8988T (cell line): Measurements from ENCODE around the gene CD300LF.
A peak's percentile ranks its signal among the peaks of the same experiment; 100 is the strongest.

ENCODE experiments used
- DNase-seq: peaks from one replicate; pipeline ENCODE4 v3.0.0; 2011

The CD300LF gene

DNA sequence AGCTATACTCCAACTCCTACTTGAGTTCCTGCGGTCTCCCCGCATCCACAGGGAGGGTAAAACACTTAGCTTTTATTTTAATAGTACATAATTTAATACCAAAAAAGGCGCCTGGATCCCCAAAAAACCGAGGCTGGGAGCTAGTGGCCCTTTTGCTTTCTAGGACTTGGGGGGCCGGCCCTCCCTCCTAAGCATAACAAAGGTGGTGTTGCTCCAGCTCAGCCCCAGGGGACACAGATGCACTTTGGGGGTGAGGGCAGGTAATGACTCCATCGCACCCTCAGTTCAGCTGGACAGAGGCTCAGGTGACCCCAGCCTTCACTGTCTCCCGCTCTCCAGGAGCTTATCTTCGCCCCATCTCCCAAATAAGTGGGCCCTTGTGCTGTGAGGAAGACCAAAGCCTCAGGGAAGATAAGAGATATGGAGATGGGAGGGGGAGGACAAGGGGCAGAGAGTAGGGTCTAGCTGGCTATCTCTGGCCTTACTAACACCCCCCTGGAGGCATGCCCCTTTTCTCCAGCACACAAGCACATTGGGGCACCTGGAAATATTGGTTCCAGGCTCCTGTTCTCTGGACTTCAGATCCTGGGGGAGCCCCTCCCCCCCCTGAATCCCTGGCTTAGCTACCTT, 32.9 kb upstream of the CD300LF start:
- DNase-seq, result no peak

DNA sequence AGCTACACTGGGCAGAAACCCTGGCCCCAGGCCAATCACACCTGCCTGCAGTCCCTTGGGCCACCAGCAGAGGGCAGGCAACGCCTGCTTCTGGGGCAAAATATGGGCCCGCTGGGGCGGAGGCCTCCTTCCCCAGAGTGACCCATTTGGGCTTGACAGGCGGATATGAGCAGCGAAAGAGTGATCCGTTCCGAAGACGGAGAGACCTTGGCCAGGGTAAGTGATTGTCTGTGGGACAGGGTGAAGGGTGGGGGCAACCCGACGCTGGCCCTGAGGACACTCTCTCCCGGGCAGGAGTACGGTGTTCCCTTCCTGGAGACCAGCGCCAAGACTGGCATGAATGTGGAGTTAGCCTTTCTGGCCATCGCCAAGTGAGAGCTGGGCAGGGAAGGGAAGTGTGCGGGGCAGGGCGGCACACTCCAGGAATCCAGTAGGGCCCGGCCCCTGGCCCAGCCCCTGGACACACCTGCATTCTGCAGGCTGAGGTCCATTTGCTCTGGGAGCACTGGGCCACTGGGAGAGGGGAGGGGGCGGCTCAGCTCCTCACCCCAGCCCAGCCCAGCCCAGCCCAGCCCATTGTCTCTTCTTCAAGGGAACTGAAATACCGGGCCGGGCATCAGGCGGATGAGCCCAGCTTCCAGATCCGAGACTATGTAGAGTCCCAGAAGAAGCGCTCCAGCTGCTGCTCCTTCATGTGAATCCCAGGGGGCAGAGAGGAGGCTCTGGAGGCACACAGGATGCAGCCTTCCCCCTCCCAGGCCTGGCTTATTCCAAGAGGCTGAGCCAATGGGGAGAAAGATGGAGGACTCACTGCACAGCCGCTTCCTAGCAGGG, 32.2 kb upstream of the CD300LF start:
- DNase-seq, result peak; percentile 86

DNA sequence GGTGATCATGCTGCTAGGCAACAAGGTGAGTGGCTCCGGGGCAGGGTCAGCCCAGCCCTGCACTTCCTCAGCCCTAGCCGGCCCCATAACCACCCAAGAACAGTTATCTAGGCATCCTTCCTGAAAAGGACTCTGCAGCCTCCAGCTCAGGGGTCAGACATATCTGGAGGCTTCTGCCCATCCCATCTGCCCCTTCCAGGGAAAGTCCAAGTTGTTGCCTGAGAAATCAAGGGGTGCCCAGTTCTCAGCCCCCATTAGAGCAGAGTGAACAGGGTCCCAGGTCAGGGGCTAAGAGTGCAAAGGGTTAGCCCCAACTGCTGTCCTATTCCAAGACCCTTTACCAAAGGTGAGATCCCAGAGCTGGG, 31.6 kb upstream of the CD300LF start:
- no peak for DNase-seq

DNA sequence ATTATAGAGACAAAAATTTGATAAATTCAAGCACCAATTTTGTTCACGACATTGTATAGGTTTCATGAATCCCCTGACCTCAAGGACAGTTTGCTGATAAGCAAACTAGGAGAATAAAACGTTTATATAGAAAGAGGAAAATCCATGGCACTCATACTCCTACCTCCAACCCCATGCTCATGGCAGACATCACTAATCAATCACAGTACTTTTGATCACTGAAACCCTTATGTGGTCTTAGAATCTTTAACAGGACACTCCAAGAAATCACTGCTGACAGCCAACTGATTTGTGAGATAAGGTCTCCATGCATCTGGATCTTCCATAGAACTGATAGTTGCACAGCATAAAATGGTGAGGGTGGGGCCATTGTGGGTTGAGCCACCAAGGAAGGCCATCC, 31.0 kb upstream of the CD300LF start:
- no peak for DNase-seq

DNA sequence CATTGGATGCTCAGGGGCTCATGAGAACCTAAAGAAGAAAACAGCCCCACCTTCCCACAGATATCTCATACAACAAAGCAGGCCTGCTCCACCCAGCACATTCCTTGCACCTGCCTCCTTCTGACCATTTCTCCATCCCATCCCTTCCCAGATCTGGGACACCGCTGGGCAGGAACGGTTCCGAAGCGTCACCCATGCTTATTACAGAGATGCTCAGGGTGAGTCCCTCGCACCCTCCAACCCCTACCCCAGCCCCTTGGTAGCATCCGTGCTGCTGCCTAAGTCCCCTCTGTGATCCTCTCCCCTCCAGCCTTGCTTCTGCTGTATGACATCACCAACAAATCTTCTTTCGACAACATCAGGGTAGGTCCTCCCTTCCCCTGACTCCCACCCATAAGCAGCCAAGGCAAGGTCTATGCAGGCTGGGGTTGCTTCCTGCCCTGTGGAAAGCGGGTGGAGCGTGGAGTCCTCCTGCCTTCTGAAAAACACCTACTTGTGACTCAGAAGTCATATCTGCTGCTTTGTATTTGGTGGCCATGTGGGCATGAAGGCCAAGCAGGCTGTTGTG, 30.3 kb upstream of the CD300LF start:
- no peak for DNase-seq

DNA sequence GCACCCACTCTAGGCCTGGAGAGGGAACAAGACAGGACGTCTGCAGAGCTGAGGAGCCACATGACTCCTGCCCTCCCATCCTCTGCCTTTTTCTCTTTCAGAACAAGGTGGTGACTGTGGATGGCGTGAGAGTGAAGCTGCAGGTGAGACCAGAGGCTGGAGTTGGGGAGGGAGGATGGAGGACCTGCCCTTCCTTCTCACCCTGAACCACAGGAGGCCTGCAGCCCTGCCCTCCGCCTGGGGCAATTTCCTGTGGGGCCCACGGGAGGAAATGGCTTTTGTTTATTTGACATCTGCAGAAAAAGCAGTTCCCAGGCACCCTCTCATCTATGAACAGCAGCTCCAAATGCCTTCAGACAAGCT, 29.4 kb upstream of the CD300LF start:
- no peak for DNase-seq

DNA sequence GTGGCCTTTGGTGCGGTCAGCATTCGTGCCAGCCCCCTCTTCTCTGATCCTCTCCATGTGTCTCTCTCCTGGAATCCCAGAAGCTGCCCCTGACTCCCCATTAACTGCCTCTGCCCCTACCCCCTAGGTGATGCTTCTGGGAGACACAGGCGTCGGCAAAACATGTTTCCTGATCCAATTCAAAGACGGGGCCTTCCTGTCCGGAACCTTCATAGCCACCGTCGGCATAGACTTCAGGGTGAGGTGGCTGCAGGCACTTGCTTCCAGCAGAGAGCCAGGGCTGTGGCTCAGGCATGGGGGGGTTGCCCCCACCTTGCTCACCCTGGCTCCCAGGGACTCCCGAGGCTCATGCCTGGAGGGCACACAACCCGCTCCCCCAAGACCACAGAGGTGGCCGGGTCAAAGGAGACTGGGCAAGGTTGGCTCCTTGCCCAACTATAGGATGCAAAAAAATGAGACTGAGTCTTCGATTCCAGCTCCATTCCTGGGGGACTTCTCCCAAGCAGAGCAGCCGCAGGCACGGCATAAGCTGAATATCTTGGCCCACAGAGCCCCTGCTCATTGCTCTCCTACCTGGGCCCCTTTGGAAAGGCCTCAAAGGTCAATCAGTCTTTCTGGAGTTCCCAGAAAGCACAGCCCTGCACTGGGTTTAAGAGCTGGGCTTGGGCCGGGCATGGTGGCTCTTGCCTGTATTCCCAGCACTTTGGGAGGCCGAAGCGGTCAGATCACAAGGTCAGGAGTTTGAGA, 28.1 kb upstream of the CD300LF start:
- DNase-seq, result no peak

DNA sequence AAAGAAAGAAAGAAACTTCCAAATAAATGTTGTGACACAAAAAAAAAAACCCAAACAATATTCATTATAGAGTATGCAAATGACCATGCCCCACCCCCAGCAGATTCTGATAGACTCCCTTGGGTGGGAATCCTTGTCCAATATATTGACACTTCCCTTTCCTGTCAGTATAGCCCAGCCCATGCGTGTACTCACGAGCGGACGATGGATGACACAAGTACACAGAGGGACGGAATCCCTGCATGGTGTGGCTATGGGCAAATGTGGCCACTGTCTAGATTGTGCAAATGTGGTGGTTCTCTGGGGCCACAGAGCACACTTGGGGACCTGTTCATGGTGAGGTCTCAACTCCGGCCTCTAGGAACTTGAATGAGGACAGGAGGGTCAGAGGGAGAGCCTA, 27.4 kb upstream of the CD300LF start:
- no peak for DNase-seq

DNA sequence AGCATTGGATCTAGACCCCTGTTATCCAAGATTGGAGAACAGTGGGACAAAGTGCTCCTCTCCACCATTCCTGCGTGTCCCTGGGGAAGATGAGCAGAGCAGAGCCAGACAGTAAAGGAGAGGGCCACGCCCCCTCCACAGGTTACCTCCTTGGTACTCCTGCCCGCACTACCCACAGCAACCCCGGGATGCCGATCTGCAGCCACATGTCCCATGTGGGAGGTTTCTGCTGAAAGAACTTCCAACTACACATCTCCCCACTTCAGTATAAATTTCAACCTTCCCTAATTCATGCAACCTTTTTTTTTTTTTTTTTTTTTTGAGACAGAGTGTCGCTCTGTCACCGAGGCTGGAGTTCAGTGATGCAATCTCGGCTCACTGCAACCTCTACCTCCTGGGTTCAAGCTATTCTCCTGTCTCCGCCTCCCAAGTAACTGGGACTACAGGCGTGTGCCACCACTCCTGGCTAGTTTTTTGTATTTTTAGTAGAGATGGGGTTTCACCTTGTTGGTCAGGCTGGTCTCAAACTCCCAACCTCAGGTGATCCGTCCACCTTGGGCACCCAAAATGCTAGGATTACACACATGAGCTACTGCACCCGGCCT, 26.6 kb upstream of the CD300LF start:
- DNase-seq, result no peak

DNA sequence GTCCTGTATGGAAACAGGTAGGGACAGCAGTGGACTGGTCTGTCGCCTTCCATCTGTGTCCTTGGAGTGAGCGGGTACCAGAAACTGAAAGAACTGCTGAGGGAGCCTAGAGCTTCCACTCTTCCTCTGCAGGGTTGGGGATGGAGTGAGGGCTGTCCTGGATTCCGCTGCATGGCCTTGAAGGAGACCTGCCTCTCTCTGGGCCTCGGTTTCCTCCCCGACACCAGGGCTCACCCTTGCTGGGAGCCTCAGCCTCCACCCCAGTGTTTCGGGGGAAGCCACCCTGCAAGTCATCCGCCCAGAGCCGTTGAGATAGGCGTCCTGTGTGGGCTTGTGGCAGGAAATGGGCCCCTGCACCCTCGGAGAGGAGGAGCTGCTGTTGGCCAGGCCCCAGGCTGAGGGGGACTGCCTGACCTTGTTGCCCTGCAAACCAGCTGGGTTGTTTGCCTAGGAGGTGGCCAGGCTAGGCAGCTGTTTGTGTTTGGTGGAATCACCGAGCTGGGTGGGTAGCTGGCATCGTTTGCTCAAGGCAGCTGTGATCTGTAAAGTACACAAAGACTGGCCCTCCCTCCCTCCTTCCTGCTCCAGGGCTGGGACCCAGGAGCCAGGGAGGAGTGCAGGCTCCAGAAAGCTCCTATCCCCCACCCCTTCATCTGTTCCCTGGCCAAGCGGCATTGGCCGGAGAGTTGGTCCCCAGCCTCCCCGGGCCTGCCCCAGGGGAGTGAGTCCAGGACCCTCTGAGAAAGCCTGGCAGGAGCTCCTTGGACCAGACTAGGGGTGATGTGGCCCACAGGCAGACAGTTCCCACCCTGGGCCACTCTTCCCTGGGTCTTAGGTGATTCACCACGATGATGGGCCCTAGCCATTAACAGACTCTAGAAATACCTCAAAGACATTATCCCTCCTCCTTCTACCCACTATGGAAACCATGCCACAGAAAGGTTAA, 25.6 kb upstream of the CD300LF start:
- DNase-seq, result no peak

DNA sequence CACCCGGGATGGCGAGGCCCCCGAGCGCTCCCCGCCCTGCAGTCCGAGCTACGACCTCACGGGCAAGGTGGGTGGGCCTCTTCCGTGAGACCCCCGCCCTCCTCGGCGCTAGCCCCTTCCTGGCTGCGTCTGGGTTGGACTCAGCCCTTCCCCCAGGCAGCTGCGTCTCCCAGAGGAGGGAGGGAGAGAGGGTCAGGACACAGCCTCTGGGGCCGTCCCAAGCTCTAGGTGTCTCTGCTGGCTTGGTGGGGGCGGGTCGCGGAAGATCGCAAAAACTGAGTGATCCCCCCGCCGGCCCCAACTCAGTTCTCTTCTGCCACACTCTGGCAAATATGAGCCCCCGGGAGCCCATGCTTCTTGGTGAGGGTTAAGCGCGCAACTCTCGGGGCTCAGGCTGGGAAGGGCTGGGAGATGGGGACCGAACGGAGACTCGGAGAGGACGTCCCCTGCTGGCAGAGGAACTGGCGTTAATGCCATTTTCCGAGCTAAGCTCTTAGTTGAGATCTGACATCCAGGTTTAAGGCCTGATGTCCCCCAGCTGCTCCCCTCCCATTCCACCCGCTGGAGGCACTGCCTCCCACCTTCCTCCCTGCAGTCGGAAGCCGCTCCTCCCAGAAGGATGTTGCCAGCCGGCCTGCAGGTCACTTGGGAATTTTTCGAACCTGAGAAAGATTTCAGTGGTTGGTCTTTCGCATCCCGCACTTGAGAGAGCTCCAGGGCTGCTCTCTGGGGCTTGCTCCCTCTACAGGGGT, 24.8 kb upstream of the CD300LF start:
- no peak for DNase-seq

DNA sequence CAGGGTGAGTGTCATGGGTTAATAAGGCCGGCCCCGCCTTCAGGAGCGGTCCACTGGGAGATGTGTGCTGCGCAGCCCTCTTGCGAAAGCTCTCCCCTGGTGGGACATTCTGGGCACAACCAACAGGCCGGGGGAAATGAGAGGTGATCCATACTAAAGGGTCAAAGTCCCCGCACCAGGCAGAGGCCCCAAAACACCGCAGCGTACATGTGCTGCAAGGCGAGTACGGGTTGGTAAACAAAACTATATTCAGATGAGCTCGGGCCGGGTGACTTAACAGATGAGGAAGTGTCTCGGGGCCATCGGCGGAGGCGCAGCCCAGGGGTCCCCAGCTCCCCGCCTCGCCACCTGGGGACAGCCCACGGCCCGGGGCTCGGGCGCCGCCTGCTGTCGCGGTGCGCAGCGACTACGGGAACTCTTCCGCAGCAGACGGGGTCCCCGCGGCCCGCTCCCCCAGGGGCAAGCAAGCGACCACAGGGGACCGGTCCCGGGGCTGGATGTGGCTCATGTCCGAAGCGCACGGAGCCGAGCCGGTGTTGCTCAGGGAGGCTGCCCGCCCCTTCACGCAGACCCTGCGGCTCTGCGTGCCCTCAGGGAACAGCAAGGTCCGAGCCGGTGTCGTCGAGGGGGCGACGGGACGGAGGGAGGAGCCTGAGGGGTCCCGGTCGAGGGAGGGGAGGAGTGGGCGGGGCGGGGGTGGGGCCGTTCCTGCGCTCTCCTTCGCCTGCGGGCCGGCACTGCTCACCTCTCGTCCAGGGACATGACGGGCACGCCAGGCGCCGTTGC, 24.0 kb upstream of the CD300LF start, which contains the start of gene RAB37:
Gene RAB37 (plus strand): TSS at position 744 of the 786 bp plus-strand sequence. CDS start 17 bp downstream, at position 761.
- no peak for DNase-seq

DNA sequence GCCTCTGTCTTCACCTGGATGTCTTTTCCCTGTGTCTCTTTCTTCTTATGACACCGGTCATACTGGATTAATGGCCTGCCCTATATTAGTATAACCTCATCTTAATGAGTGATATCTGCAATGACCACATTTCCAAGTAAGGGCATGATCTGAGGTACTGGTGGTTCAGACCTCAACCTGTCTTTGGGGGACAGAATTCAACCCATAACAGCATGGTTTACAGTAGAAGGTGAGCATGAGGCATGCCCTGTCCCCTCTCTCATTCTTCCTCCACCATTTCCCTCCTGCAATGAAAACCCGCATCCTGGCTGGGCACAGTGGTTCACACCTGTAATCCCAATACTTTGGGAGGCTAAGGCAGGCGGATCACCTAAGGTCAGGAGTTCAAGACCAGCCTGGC, 21.5 kb upstream of the CD300LF start:
- DNase-seq, result no peak

DNA sequence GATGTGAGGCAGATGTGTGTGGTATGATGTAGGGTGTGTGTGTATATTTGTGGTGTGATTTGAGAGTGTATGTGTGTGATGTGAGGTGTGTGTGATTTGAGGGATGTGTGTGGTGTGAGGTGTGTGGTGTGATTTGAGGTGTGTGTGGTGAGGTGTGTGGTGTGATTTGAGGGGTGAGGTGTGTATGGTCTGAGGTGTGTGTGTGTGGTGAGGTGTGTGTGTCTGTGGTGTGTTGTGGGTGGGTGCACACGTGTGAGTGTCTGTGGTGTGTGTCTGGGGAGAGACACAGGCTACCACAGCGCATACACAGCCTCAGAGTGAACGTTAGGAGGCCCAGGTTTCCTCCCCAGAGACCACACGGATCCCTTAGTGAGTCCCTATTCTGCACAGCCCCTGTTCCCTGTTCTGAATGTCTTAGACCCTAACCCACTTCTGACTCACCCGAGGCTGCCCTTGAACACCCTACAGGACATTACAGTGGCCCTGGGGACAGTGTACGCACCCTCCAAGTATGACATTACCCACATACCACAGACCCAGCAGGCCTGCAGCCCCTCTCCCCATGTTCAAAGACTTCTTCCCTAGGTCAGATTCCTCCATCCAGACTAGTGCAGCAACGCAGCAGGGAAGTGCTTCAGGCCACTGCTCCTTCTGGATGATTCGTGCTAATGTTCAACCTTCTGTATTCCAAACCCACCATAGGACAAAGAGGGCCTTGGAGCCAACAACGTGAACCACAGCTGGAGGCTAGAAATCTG, 20.8 kb upstream of the CD300LF start:
- DNase-seq, result no peak

DNA sequence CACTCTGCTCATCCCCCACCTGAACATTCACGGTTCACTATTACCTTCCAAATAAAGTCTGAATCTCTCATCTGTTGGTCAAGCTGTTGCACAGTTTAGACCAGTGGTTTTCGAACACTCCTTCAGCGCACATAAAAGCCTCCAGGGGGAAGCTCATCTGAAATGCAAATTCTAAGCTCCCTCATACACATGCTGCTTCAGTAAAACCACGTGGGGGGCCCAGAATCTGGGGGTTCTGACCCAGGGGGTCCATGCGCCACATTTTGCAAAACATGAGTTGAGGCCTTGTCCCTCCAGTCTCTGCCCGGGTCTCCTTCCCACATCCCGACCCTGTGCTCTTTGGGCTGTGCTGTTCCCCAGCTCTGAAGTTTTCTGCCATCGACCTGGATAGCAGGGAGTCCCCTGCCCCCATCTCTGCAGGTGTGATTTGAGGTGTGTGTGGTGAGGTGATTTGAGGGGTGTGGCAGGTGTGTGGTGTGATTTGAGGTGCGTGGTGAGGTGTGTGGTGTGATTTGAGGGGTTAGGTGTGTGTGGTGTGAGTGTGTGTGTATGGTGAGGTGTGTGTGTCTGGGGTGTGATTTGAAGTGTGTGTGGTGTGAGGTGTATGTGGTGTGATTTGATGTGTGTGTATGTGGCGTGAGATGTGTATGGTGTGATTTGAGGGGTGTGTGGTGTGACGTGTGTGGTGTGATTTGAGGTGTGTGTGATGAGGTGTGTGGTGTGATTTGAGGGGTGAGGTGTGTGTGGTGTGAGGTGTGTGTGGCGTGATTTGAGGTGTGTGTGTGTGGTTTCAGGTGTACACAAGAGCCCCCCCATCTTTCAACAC, 19.5 kb upstream of the CD300LF start:
- DNase-seq, result no peak

DNA sequence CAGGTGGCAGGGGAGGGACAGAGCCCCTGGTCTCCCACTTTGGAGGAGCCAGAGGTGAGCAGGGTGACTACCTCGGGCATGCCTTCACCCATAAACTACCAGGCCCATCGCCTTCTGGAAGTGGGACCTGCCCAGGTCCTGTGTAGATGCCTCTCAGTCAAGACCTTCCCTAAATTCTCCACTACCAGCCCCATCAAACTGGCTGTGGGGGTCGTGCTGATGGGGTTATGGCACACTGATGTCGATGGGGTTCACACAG, 18.6 kb upstream of the CD300LF start:
- no peak for DNase-seq

DNA sequence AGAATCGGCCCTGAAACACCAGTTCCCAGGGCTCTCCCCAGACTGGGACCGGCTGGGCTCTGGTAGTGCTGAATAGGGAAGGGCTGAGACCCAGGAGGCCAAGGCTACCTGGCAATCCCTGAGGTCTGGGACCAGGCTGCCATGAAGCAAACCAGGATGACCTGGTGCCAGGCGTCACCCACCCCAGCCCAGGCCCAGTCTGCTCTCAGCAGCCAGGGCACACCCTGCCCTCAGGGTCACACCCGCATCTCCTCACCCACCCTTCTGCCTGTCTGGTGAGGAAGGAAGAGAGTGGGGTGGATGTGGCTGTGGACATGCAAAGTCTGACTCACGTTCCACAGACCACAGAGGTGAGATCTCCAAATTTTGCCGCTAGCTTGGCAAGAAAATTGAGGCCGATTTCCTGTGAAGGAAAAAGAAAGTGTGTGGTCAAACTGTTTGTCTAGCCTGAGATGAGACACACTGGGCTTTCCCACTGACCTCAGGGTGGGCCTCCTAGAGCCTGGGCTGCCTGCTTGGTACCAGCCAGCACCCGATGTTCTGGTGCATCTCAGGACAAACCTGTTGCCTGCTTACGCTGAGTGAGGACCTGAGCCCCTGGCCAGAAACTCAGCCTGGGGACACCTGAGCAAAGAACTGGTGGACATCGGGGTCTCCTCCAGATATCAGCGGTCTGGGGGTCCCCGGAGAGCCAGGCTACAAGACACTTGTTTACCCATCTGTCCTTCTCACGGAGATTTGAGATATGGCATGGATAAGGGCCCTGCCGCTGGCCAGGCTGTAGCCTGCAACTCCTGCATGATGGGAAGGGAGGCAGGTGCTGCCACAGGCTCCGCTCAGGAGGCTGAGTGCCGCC, 18.0 kb upstream of the CD300LF start:
- no peak for DNase-seq

DNA sequence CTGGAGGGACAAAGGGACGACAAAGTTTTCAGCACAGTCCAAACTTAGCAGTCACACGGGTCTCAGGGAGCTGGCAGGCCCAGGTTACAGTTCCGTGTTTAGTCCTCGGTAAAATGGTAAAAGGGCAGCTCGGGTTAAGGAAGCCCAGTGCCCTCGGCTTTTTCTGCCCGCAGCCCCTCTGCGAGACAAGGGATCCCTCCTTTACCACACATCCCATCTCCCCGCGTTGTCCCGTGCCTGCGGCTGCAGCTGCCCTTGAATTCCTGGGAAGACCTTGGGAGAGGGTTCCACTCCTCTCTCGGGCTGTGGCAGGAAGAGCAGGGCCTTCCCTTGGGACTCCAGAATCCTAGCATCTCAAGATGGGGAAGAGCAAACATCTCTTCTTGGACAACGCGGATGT, 17.1 kb upstream of the CD300LF start:
- no peak for DNase-seq
